Measurements from ENCODE around the gene PDLIM4.

GRCh38 chr5:132221781-132222648, 35.5 kb upstream of the PDLIM4 start:
- no peak for TF ChIP-seq POLR2AphosphoS5 (IDR thresholded peaks at IDR 0.05; ENCODE audit: low read depth)
- no peak for TF ChIP-seq CTCF (conservative IDR thresholded peaks at IDR 0.05; ENCODE audit: low read depth in 2 of 2)
- TF ChIP-seq EZH2 (IDR thresholded peaks at IDR 0.05; ENCODE audit: low read depth, unreplicated experiment): no peak
- TF ChIP-seq NANOG (IDR thresholded peaks at IDR 0.05; ENCODE audit: borderline replicate concordance): no peak
- TF ChIP-seq EZH2phosphoT487 (IDR thresholded peaks at IDR 0.05; ENCODE audit: unreplicated experiment): no peak
- TF ChIP-seq ETS1 (IDR thresholded peaks at IDR 0.05): no peak
- no peak for TF ChIP-seq REST (IDR thresholded peaks at IDR 0.05; ENCODE audit: unreplicated experiment)
- TF ChIP-seq JUNB (IDR thresholded peaks at IDR 0.05; ENCODE audit: unreplicated experiment): no peak
- no peak for TF ChIP-seq CREB1 (CRISPR knock-in tag; IDR thresholded peaks at IDR 0.05; ENCODE audit: low read depth)
- TF ChIP-seq ZNF331 (CRISPR knock-in tag; IDR thresholded peaks at IDR 0.05; ENCODE audit: low read depth): no peak
- TF ChIP-seq ZNF114 (CRISPR knock-in tag; IDR thresholded peaks at IDR 0.05): no peak
- TF ChIP-seq STAT1 (IDR thresholded peaks at IDR 0.05; ENCODE audit: unreplicated experiment): no peak

Measured in GM23338 (cell line).